ENCODE measurements around the gene PDE9A.

Gene PDE9A

GRCh38 chr21:42631142-42631541 is 22.3 kb upstream of the PDE9A start:
- no peak for DNase-seq (ENCODE audit: insufficient read length, low spot score)
- no peak for TF ChIP-seq CTCF (IDR thresholded peaks at IDR 0.05; ENCODE audit: insufficient read depth, missing control alignments)
- FAIRE-seq, result no peak

DNA sequence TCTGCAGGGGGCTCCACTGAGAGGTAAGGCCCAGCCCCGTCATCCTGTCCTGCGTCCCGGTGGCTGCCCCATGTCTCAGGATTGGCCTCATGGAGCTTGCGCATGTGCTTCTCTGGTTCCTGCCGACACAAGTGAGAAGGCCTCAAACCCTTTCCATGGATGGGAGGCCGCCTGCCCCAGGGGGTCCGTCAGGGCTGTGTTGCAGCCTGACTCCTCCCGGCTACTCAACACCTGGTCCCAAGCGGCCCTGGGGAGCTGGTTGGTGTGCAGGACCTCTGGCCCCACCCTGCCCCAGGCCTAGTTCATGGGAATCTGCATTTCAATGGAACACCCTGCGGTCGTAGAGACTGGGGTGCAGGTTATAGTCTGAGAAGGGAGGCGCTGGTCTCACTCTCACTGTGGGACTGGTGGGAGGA is 21.1 kb upstream of the PDE9A start:
- FAIRE-seq (no peak), DNase-seq (ENCODE audit: insufficient read length, low spot score) (no peak)
- no peak for TF ChIP-seq CTCF (IDR thresholded peaks at IDR 0.05; ENCODE audit: insufficient read depth, missing control alignments)

DNA sequence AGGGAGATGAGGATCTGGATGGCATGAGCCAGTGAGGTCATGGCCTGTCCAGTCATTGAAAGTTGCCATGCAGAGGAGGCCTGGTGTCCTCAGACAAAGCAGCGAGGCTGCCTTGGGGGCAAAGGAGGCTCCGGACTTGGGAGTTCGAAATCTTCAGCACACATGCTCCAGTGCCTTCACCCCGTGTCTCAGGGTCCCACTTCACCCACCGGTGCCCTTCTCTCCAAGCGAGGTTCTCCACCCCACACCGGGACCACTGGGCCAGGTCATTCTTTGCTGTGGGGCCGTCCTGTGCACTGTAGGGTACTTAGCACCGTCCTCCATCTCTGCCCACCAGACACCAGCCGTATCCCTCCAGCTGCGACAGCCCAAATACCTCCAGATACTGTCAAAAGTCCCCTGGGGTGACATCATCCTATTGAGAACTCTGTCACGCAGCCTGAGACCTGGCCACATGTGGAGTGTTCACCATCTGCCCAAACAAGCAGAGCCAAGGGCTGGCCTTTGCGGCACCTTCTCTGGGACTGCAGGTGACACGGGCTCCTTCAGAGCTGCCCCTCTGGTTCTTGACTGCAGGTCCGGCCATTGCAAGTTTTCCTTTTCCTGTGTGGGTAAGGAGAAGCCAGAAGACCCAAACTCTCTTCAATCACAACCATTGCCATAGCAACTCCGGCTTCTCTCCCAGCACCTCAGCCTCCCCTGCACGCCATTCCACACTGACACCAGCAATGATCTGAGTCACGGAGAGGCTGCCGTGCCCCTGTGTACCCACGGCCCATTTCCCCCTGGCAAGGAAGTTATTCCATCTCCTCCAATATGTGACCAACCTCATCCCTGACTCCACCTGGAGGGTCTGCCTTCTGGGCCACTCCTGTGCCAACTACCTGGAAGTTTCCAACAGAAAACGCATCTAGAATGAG is 20.4 kb upstream of the PDE9A start:
- TF ChIP-seq CTCF (IDR thresholded peaks at IDR 0.05; ENCODE audit: insufficient read depth, missing control alignments), result no peak
- FAIRE-seq (no peak), DNase-seq (ENCODE audit: insufficient read length, low spot score) (no peak)

GRCh38 chr21:42633858-42634257 is 19.6 kb upstream of the PDE9A start:
- FAIRE-seq (no peak), DNase-seq (ENCODE audit: insufficient read length, low spot score) (no peak)
- TF ChIP-seq CTCF (IDR thresholded peaks at IDR 0.05; ENCODE audit: insufficient read depth, missing control alignments), result no peak

DNA sequence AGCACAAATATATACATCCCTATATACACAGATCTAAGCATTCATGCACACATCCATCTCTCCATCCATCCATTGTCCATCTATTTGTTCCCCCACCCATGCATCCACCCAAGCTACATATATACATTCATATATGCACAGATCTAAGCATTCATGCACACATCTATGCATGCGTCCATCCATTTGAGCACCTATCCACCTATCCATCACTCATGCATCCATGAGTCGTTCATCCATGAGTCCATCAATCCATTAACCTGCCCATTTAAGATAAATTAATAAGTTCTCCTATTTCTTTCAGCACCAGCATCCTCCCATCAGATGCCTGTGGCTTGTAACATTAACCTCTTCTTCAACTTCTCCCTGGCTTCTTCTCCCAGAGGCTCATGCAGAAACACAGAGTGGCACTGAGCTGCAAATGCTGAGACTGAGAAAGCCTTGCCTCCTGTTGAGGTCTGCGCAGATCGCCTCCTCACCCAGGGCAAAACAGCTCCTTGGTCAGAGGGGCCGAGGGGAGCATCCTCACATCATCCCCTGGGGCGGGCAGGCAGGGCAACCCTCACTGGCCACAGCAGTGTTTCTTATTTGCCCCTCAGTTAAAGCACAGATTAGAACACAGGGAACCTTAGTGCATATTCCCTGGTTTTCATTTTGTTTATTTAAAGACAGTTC is 17.4 kb upstream of the PDE9A start:
- no peak for DNase-seq (ENCODE audit: insufficient read length, low spot score)
- no peak for TF ChIP-seq CTCF (IDR thresholded peaks at IDR 0.05; ENCODE audit: insufficient read depth, missing control alignments)
- FAIRE-seq, result no peak

DNA sequence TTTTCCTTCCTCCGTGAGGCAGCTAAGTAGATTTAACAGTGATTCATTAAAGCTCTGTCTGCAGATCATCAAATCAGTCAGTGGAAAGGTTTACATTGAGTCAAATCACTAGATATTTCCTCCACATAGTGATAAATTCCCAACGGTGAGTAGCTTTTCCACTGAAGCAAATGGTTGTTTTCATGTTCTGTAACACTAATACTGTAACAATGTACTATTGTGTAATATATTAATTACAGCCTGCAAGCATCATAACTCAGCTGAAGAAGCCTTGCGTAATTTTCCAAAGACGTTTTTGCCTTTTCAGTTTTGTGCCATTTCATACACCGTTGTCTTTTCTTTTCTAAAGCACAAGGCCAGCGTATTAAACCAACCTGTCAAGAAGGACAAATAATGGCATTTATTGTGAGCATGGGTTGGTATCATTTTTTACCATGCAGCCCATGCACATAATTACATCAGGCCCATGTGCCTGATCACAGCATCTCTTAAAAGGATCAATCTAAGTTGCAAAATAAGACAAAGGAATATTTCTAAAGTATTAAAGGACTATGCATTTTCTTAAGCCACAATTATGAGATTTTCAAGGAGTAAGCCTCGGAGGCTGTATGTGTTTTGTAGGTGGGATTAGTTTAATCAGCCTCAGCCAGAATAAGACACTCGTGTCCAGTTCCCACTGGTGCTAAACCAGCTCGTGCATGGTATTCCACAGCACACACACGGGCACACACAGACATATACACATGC is 16.7 kb upstream of the PDE9A start:
- FAIRE-seq (peak; percentile 96), DNase-seq (ENCODE audit: insufficient read length, low spot score) (peak; percentile 90)
- no peak for TF ChIP-seq CTCF (IDR thresholded peaks at IDR 0.05; ENCODE audit: insufficient read depth, missing control alignments)

Data from D721Med (cell line).